ACC112 (cell line): ENCODE data around the gene CA6.
"Not testable (repeated sequence)": the region's sequence is repeated elsewhere in the genome, so short reads cannot be mapped to it uniquely, and the experiment has no call there.

Experiments used
- H2AFZ ChIP-seq: fragments of 200-600 bp; sonication (generic); one replicate; pipeline ENCODE4 v1.6.0; 2017; ENCODE audit warnings: antibody characterized with exemption, low read length; ENCODE audit not compliant: unreplicated experiment
- H3K27ac ChIP-seq: fragments of 200-600 bp; sonication (generic); 2 replicates; pipeline ENCODE4 v1.5.1; 2014; ENCODE audit warnings: low read depth, mild to moderate bottlenecking, antibody characterized with exemption, low read length, moderate library complexity
- H3K27me3 ChIP-seq: fragments of 200-600 bp; sonication (generic); 2 replicates; pipeline ENCODE4 v1.6.1; 2014; ENCODE audit warnings: mild to moderate bottlenecking, antibody characterized with exemption, low read length, moderate library complexity, mixed read lengths; ENCODE audit not compliant: insufficient read depth
- H3K36me3 ChIP-seq: fragments of 200-600 bp; sonication (generic); 2 replicates; pipeline ENCODE4 v1.6.1; 2016; ENCODE audit warnings: mild to moderate bottlenecking, antibody characterized with exemption, low read length, moderate library complexity, mixed read lengths; ENCODE audit not compliant: insufficient read depth
- H3K4me1 ChIP-seq: fragments of 200-600 bp; sonication (generic); one replicate; pipeline ENCODE4 v1.6.1; 2016; ENCODE audit warnings: low read length, mixed read lengths; ENCODE audit not compliant: insufficient read depth, unreplicated experiment, control insufficient read depth
- H3K4me3 ChIP-seq: fragments of 200-600 bp; sonication (generic); 2 replicates; pipeline ENCODE4 v1.5.1; 2014; ENCODE audit warnings: mild to moderate bottlenecking, low read depth, low read length
- H3K79me2 ChIP-seq: fragments of 200-600 bp; sonication (generic); one replicate; pipeline ENCODE4 v1.6.0; 2016; ENCODE audit warnings: low read length; ENCODE audit not compliant: control insufficient read depth, unreplicated experiment, insufficient read depth

The CA6 gene

DNA sequence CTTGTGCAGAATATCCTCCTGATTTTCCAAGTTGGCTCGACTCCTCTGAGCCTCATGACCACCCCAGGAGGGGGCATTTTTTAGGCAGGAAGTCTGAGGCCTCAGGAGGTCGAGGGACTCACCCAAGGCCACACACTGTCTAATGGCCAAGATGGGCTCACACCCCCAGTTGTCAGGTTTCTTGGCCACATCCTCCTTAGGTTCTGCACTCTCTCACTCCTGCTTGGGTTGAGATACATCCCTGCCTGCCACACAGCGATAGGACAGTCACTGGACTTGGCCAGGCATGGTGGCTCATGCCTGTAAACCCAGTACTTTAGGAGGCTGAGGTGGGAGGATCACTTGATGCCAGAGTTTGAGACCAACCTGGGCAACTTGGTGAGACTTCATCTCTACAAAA lies 4.6 kb downstream of the CA6 start:
- Histone ChIP-seq H3K36me3 (no peaks in the 10 kb centered on the region), H3K27me3 (no peaks in the 10 kb centered on the region), H2AFZ (no peak overlapping the region), H3K79me2 (no peaks in the 10 kb centered on the region), H3K27ac (no peak overlapping the region), H3K4me1 (no peaks in the 10 kb centered on the region), H3K4me3 (no peak overlapping the region)

GRCh38 chr1:8951231-8951630 lies 5.6 kb downstream of the CA6 start:
- Histone ChIP-seq H3K36me3 (no peaks in the 10 kb centered on the region), H3K27me3 (no peaks in the 10 kb centered on the region), H3K79me2 (no peaks in the 10 kb centered on the region), H3K27ac (no peak overlapping the region), H2AFZ (no peak overlapping the region), H3K4me3 (no peak overlapping the region), H3K4me1 (no peaks in the 10 kb centered on the region)

GRCh38 chr1:8955406-8955805 lies 9.7 kb downstream of the CA6 start:
- no peak overlapping the region for H3K27ac ChIP-seq
- no peaks in the 10 kb centered on the region for H3K27me3 ChIP-seq
- H3K79me2 ChIP-seq: no peaks in the 10 kb centered on the region
- H2AFZ ChIP-seq: no peak overlapping the region
- no peaks in the 10 kb centered on the region for H3K36me3 ChIP-seq
- H3K4me3 ChIP-seq: no peak overlapping the region
- H3K4me1 ChIP-seq: no peaks in the 10 kb centered on the region

DNA sequence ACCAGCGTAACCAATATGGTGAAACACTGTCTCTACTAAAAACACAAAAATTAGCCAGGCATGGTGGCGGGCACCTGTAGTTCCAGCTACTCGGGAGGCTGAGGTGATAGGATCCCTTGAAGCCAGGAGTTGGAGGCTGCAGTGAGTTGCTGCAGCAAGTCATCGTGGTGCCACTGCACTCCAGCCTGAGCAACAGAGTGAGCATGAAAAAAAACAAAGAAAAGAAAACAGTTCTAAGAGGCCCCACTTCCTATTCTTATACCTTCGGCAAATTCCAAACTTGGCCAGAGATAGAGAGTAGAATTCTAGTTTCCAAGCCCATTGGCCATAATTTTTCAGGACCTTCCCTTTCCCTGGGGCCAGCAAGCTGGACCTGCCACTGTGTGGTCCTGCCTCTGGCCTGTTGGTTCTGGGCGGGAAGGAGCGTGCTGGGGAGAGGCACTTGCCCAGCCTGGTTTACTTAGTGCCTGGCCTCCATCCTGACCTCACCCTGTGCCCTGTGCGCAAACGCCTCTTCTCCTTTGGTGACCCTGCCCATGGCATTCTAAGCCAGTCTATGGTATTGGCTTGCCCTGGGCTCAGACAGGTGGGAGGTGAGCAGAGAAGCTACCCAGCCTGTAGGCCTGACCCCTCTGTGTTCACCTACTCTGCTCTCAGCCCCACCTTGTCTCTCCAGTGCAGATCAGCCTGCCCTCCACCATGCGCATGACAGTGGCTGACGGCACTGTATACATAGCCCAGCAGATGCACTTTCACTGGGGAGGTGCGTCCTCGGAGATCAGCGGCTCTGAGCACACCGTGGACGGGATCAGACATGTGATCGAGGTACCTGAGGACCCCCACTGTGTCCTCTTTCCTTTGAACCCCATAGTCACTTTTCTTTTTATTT lies 11.0 kb downstream of the CA6 start:
- Histone ChIP-seq H3K36me3 (no peaks in the 10 kb centered on the region), H3K27ac (no peak overlapping the region), H2AFZ (no peak overlapping the region), H3K79me2 (no peaks in the 10 kb centered on the region), H3K27me3 (no peaks in the 10 kb centered on the region), H3K4me3 (no peak overlapping the region), H3K4me1 (no peaks in the 10 kb centered on the region)

DNA sequence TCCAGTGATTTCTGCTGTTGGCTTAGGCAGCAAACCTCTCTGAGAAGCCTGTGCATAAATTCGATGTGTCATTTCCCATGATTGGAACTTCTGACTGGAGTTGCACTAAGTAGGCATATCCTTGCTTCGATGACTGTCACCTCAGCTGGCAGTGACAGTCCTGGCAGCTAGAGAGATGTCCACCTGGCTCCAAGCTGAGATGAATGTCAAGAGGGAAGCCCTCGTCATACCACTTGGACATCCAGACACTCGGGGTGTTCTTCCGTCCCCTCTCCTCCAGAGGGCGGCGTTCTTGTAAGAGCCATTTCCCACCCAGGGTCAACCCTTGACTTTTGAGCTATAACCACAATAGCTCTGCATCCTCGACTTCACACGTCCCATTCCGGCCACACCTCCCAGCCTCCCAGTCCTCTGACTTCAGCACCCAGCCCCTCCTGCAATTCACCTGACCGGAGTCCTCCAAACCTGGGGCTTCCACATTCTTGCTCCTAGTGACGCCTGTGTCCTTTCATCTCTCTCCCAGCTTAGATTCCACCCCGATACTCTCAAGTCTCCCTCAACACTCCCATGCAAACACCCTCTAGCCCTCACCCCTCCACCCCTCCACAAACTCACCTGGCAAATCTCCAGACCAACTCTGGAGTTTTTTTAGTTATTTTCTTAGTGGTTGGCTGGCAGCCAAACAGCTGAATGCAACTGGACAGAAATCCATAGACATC lies 17.3 kb downstream of the CA6 start:
- Histone ChIP-seq H3K27ac (no peak overlapping the region), H3K36me3 (no peaks in the 10 kb centered on the region), H3K4me3 (no peak overlapping the region), H3K79me2 (no peaks in the 10 kb centered on the region), H3K4me1 (peaks cover 5% of the 10 kb centered on the region), H2AFZ (no peak overlapping the region), H3K27me3 (no peaks in the 10 kb centered on the region)

DNA sequence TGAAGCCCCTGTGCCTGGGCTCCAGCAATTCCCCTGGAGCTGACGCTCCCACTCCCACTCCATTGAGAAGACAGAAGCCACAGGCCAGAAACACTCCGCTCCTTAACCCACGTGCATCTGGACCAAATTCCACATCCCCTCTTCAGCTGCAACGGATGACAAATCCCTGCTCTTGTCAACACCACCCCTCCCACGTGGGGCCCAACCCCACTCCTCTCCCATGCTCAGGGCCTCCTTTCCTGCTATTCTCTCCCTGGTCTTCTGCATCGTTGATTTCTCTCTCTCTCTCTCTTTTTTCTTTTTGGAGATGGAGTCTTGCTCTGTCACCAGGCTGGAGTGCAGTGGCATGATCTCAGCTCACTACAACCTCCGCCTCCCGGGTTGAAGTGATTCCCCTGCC lies 18.3 kb downstream of the CA6 start:
- Histone ChIP-seq H3K27me3 (no peaks in the 10 kb centered on the region), H3K4me1 (peaks cover 5% of the 10 kb centered on the region), H3K4me3 (no peak overlapping the region), H3K36me3 (no peaks in the 10 kb centered on the region), H3K27ac (no peak overlapping the region), H3K79me2 (no peaks in the 10 kb centered on the region), H2AFZ (no peak overlapping the region)

DNA sequence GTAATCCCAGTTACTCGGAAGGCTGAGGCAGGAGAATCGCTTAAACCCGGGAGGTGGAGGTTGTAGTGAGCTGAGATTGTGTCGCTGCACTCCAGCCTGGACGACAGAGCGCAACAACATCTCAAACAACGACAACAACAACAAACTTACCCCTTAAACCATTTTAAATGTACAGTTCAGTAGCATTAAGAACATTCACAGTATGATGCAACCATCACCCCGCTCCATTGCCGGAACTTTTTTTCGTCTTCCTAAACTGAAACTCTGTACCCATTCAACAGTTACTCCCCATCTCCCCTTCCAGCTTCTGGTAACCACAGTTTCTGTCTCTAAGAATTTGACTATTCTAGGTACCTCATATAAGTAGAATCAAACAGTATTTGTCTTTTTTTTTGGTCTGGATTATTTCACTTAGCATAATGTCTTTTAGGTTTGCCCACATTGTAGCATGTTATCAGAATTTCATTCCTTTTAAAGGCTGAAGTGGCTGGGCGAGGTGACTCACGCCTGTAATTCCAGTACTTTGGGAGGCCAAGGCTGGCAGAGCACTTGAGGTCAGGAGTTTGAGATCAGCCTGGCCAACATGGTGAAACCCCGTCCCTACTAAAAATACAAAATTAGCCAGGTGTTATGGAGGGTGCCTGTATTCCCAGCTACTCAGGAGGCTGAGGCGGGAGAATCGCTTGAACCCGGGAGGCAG lies 19.6 kb downstream of the CA6 start:
- Histone ChIP-seq H2AFZ (no peak overlapping the region), H3K79me2 (no peaks in the 10 kb centered on the region), H3K36me3 (no peaks in the 10 kb centered on the region)

GRCh38 chr1:8966606-8967005 lies 20.9 kb downstream of the CA6 start:
- Histone ChIP-seq H3K4me1 (peaks cover 5% of the 10 kb centered on the region), H3K79me2 (no peaks in the 10 kb centered on the region), H3K27ac (no peak overlapping the region), H3K4me3 (no peak overlapping the region), H3K36me3 (no peaks in the 10 kb centered on the region), H2AFZ (no peak overlapping the region), H3K27me3 (no peaks in the 10 kb centered on the region)

More for the DNA sequence above, 19.6 kb downstream of the CA6 start:
- H3K4me3 ChIP-seq: no peak overlapping the region
- peaks cover 5% of the 10 kb centered on the region for H3K4me1 ChIP-seq
- H3K27ac ChIP-seq: no peak overlapping the region
- H3K27me3 ChIP-seq: no peaks in the 10 kb centered on the region

DNA sequence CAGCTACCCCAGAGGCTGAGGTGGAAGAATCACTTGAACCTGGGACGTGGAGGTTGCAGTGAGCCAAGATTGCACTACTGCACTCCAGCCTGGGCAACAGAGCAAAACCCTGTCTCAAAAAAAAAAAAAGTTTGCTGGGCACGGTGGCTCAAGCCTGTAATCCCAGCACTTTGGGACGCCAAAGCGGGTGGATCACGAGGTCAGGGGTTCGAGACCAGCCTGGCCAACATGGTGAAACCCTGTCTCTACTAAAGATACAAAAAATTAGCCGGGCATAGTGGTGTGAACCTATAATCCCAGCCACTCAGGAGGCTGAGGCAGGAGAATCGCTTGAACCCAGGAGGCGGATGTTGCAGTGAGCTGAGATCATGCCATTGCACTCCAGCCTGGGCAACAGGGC lies 23.2 kb downstream of the CA6 start:
- not testable (repeated sequence) for H2AFZ ChIP-seq, H3K79me2 ChIP-seq, H3K27me3 ChIP-seq, H3K4me3 ChIP-seq, H3K4me1 ChIP-seq, H3K36me3 ChIP-seq, H3K27ac ChIP-seq

- H3K4me1 ChIP-seq: peaks cover 5% of the 10 kb centered on the region
- no peaks in the 10 kb centered on the region for H3K36me3 ChIP-seq
- H2AFZ ChIP-seq: no peak overlapping the region
- H3K79me2 ChIP-seq: no peaks in the 10 kb centered on the region
- H3K27me3 ChIP-seq: no peaks in the 10 kb centered on the region
- no peak overlapping the region for H3K4me3 ChIP-seq
- no peak overlapping the region for H3K27ac ChIP-seq
Observed at GRCh38 chr1:8969937-8970336, 24.3 kb downstream of the CA6 start.
